HCT116 (cell line): ENCODE data around the gene MAP1S. TPM values are rescaled to one million over a fixed set of nuclear protein-coding genes. Genes with fewer than 3 reads are reported as not detected.

Experiments
- ATAC-seq: fragments of 200-7000 bp; cut with Tn5 transposase; 2 replicates; pipeline ENCODE4 v1.9.1; 2020; ENCODE audit warnings: mild to moderate bottlenecking, moderate library complexity
- BruUV-seq: library from RNA; stranded (reverse); fragments of 400-500 nt; replicated peaks from 2 replicates; lab custom pipeline; 2021; lab: Mats Ljungman, UMichigan
- CTCF ChIA-PET: fragments of 300-600 bp; sonication (Branson Sonifier 250); formaldehyde crosslinking; loops from one replicate; lab custom pipeline; 2021; ENCODE audit warnings: antibody characterized with exemption; lab: Charles Lee
- POLR2A ChIA-PET: fragments of 300-600, 350-600 bp; sonication (Branson Sonifier 250); formaldehyde crosslinking; loops from one replicate; lab custom pipeline; 2021; ENCODE audit warnings: antibody characterized with exemption; lab: Charles Lee
- RAD21 ChIA-PET, 2 experiments: fragments of 300-600 bp; sonication (Branson Sonifier 250); formaldehyde crosslinking; loops; one replicate each; lab custom pipeline; 2023; ENCODE audit warnings: low total read pairs in 2 of 2; ENCODE audit not compliant: uncharacterized antibody in 2 of 2, unreplicated experiment in 2 of 2, low non-redundant PET in 1 of 2; lab: Charles Lee
- DNase-seq: peaks from one replicate; pipeline ENCODE4 v3.0.0-alpha.2; 2010; ENCODE audit warnings: low read depth, low spot score
- H2AFZ ChIP-seq: fragments of 200-600 bp; shearing (Covaris generic), sonication (generic); 2 replicates; pipeline ENCODE4 v1.6.1; 2017; ENCODE audit warnings: low read depth, mixed run types, mixed read lengths, antibody characterized with exemption, low read length; ENCODE audit not compliant: poor library complexity, severe bottlenecking
- H3K27ac ChIP-seq: 2 replicates; pipeline ENCODE4 v1.5.1; 2012; ENCODE audit warnings: low read depth, low read length
- H3K27me3 ChIP-seq: fragments of 200-600 bp; sonication (generic); 2 replicates; pipeline ENCODE4 v1.6.1; 2016; ENCODE audit warnings: mixed run types, low read length, mixed read lengths; ENCODE audit not compliant: insufficient read depth
- H3K36me3 ChIP-seq, 2 experiments: fragments of 200-500 bp in 1 of 2; fragments of 200-600 bp in 1 of 2; sonication (Bioruptor generic) in 1 of 2; sonication (generic) in 1 of 2; 2 replicates each; pipeline versions ENCODE4 v1.5.1 to v1.6.1; 2014 to 2016; ENCODE audit warnings: low read length in 2 of 2, inconsistent platforms in 1 of 2, mixed read lengths in 1 of 2, mixed run types in 1 of 2; ENCODE audit not compliant: insufficient read depth in 2 of 2, control insufficient read depth in 1 of 2
- H3K4me1 ChIP-seq, 2 experiments: fragments of 200-600 bp in 1 of 2; sonication (generic) in 1 of 2; 2 replicates each; pipeline versions ENCODE4 v1.5.1 to v1.6.1; 2012 to 2017; ENCODE audit warnings: low read length in 2 of 2, inconsistent platforms in 1 of 2, mild to moderate bottlenecking in 1 of 2, mixed read lengths in 1 of 2, mixed run types in 1 of 2, moderate library complexity in 1 of 2; ENCODE audit not compliant: insufficient read depth in 2 of 2, control insufficient read depth in 1 of 2
- H3K4me2 ChIP-seq: fragments of 200-600 bp; sonication (generic); 2 replicates; pipeline ENCODE4 v1.6.1; 2017; ENCODE audit warnings: mixed run types, low read length, mixed read lengths
- H3K4me3 ChIP-seq, 2 experiments: fragments of 200-600 bp in 1 of 2; sonication (generic) in 1 of 2; replicated peaks in 1 of 2; 2 replicates each; pipeline ENCODE4 v1.5.1; 2011 to 2016; ENCODE audit warnings: low read length in 2 of 2, control low read depth in 1 of 2, low read depth in 1 of 2, mild to moderate bottlenecking in 1 of 2, mixed read lengths in 1 of 2, mixed run types in 1 of 2
- H3K79me2 ChIP-seq: fragments of 200-600 bp; sonication (generic); 2 replicates; pipeline ENCODE4 v1.6.1; 2017; ENCODE audit warnings: mild to moderate bottlenecking, mixed run types, low read length, moderate library complexity, mixed read lengths; ENCODE audit not compliant: insufficient read depth
- H3K9ac ChIP-seq: fragments of 200-600 bp; sonication (generic); 2 replicates; pipeline ENCODE4 v1.6.1; 2016; ENCODE audit warnings: low read length, mixed read lengths
- H3K9me2 ChIP-seq: fragments of 200-600 bp; sonication (generic), shearing (Covaris generic); 2 replicates; pipeline ENCODE4 v1.6.1; 2017; ENCODE audit warnings: mixed run types, mild to moderate bottlenecking, moderate library complexity; ENCODE audit not compliant: insufficient read depth
- H3K9me3 ChIP-seq, 2 experiments: fragments of 200-500 bp in 1 of 2; fragments of 200-600 bp in 1 of 2; sonication (Bioruptor generic) in 1 of 2; sonication (generic) in 1 of 2; 2 replicates each; pipeline ENCODE4 v1.6.1; 2014 to 2017; ENCODE audit warnings: low read length in 2 of 2, mixed read lengths in 2 of 2, inconsistent platforms in 1 of 2, low read depth in 1 of 2, mild to moderate bottlenecking in 1 of 2, mixed run types in 1 of 2, moderate library complexity in 1 of 2; ENCODE audit not compliant: control insufficient read depth in 1 of 2, insufficient read depth in 1 of 2
- H4K20me1 ChIP-seq: fragments of 200-600 bp; sonication (generic), shearing (Covaris generic); 2 replicates; pipeline ENCODE4 v1.6.1; 2017; ENCODE audit warnings: mixed run types, mild to moderate bottlenecking, moderate library complexity; ENCODE audit not compliant: insufficient read depth
- CEBPB ChIP-seq: IDR thresholded peaks from 2 replicates; pipeline ENCODE4 v1.6.1; 2012; ENCODE audit warnings: low read depth
- EZH2phosphoT487 ChIP-seq: fragments of 200-600 bp; IDR thresholded peaks from 2 replicates; pipeline ENCODE4 v1.6.1; 2018; ENCODE audit warnings: antibody characterized with exemption, borderline replicate concordance
- FOSL1 ChIP-seq: IDR thresholded peaks from 2 replicates; pipeline ENCODE4 v1.6.1; 2012; ENCODE audit warnings: low read depth
- JUND ChIP-seq: IDR thresholded peaks from 2 replicates; pipeline ENCODE4 v1.6.1; 2012
- POLR2A ChIP-seq: IDR thresholded peaks from 2 replicates; pipeline ENCODE4 v1.7.0; 2011; ENCODE audit warnings: borderline replicate concordance; ENCODE audit not compliant: insufficient read depth, insufficient read length; ENCODE audit errors: extremely low read depth
- RAD21 ChIP-seq: IDR thresholded peaks from 2 replicates; pipeline ENCODE4 v1.6.1; 2012; ENCODE audit warnings: low read depth, mild to moderate bottlenecking
- SIN3A ChIP-seq: IDR thresholded peaks from 2 replicates; pipeline ENCODE4 v1.6.1; 2012; ENCODE audit warnings: low read depth
- SP1 ChIP-seq: IDR thresholded peaks from 2 replicates; pipeline ENCODE4 v1.6.1; 2012; ENCODE audit warnings: low read depth
- SRF ChIP-seq: IDR thresholded peaks from 2 replicates; pipeline ENCODE4 v1.6.1; 2012; ENCODE audit warnings: low read depth
- YY1 ChIP-seq: IDR thresholded peaks from 2 replicates; pipeline ENCODE4 v1.6.1; 2011; ENCODE audit warnings: low read length, low read depth, moderate library complexity, mild to moderate bottlenecking; ENCODE audit not compliant: insufficient replicate concordance; ENCODE audit errors: extremely low read depth
- intact Hi-C: fragments of 100-400 bp; cut with micrococcal nuclease; formaldehyde crosslinking; loops from 2 replicates; pipeline ENCODE4 v1.10.0; 2022
- total RNA-seq: library from RNA; stranded (reverse); gene quantifications from one replicate; pipeline ENCODE4 v1.2.1, GENCODE V29; 2021; ENCODE audit not compliant: unreplicated experiment
- TF ChIP-seq, protein P1 (sequence below): IDR thresholded peaks from 2 replicates; pipeline ENCODE4 v1.6.1; 2012; ENCODE audit warnings: low read depth
- TF ChIP-seq, protein P2 (sequence below): IDR thresholded peaks from 2 replicates; pipeline ENCODE4 v1.6.1; 2012
- TF ChIP-seq, protein P3 (sequence below): IDR thresholded peaks from 2 replicates; pipeline ENCODE4 v1.6.1; 2012

MAP1S gene
- total RNA-seq, 1 experiment from 2014 or later = 80.8 TPM

DNA sequence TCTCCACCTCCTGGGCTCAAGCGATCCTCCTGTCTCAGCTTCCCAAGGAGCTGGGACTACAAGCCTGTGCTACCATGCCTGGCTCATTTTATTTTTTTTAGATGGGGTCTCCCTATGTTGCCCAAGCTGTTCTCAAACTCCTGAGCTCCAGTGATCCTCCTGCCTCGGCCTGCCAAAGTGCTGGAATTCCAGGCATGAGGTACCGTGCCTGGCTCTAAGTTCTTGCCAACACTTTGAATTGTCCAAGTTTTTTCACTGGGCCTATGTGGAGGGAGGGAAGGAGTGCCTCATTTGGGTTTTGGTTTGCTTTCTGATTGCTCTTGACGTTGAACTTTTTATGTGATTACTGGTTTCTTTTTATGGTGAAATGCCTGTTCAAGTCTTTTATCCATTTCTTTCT is 26.7 kb upstream of the MAP1S start:
- Histone ChIP-seq H3K4me2 (no peak overlapping the region), H4K20me1 (no peaks in the 10 kb centered on the region), H2AFZ (no peak overlapping the region), H3K27me3 (peaks cover 5% of the 10 kb centered on the region; the same call in 1 of the 2 replicates), H3K9me3 (no peaks in the 10 kb centered on the region), H3K79me2 (no peaks in the 10 kb centered on the region; the same call in 1 of the 2 replicates), H3K27ac (no peak overlapping the region), H3K36me3 (no peaks in the 10 kb centered on the region), H3K4me1 (peaks cover 4 to 14% of the 10 kb centered on the region in 2 experiments; a peak in 3 of 4 replicates), H3K9ac (no peak overlapping the region), H3K4me3 (no peak overlapping the region), H3K9me2 (no peaks in the 10 kb centered on the region)
- ChIA-PET RAD21 (no interaction called here), CTCF (no interaction called here), POLR2A (interaction anchor here (1.2 kb wide), 1 partner anchor 11 kb away, joined by 3 read pairs; no protein-coding TSS in a partner anchor)
- ATAC-seq (no peak), DNase-seq (no peak)
- BruUV-seq = no TSS peak
- intact Hi-C loops = no loop called here
- TF ChIP-seq, protein P1, sequence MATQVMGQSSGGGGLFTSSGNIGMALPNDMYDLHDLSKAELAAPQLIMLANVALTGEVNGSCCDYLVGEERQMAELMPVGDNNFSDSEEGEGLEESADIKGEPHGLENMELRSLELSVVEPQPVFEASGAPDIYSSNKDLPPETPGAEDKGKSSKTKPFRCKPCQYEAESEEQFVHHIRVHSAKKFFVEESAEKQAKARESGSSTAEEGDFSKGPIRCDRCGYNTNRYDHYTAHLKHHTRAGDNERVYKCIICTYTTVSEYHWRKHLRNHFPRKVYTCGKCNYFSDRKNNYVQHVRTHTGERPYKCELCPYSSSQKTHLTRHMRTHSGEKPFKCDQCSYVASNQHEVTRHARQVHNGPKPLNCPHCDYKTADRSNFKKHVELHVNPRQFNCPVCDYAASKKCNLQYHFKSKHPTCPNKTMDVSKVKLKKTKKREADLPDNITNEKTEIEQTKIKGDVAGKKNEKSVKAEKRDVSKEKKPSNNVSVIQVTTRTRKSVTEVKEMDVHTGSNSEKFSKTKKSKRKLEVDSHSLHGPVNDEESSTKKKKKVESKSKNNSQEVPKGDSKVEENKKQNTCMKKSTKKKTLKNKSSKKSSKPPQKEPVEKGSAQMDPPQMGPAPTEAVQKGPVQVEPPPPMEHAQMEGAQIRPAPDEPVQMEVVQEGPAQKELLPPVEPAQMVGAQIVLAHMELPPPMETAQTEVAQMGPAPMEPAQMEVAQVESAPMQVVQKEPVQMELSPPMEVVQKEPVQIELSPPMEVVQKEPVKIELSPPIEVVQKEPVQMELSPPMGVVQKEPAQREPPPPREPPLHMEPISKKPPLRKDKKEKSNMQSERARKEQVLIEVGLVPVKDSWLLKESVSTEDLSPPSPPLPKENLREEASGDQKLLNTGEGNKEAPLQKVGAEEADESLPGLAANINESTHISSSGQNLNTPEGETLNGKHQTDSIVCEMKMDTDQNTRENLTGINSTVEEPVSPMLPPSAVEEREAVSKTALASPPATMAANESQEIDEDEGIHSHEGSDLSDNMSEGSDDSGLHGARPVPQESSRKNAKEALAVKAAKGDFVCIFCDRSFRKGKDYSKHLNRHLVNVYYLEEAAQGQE = no peak
- no peak for TF ChIP-seq RAD21
- TF ChIP-seq EZH2phosphoT487 = no peak
- TF ChIP-seq, protein P2, sequence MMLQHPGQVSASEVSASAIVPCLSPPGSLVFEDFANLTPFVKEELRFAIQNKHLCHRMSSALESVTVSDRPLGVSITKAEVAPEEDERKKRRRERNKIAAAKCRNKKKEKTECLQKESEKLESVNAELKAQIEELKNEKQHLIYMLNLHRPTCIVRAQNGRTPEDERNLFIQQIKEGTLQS = no peak
- no peak for TF ChIP-seq YY1
- no peak for TF ChIP-seq CEBPB
- TF ChIP-seq JUND = no peak
- TF ChIP-seq FOSL1 = no peak
- no peak for TF ChIP-seq SP1
- TF ChIP-seq, protein P3, sequence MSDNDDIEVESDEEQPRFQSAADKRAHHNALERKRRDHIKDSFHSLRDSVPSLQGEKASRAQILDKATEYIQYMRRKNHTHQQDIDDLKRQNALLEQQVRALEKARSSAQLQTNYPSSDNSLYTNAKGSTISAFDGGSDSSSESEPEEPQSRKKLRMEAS = no peak
- no peak for TF ChIP-seq POLR2A
- no peak for TF ChIP-seq SIN3A
- TF ChIP-seq SRF = no peak
